NCI-H2107 (cell line): Measurements from ENCODE around the gene KLHL11.
"Not testable (repeated sequence)": the region's sequence is repeated elsewhere in the genome, so short reads cannot be mapped to it uniquely, and the experiment has no call there.

Experiments
- DNase-seq: peaks from one replicate; lab custom pipeline; 2025; lab: John Stamatoyannopoulos, UW

Gene KLHL11

DNA sequence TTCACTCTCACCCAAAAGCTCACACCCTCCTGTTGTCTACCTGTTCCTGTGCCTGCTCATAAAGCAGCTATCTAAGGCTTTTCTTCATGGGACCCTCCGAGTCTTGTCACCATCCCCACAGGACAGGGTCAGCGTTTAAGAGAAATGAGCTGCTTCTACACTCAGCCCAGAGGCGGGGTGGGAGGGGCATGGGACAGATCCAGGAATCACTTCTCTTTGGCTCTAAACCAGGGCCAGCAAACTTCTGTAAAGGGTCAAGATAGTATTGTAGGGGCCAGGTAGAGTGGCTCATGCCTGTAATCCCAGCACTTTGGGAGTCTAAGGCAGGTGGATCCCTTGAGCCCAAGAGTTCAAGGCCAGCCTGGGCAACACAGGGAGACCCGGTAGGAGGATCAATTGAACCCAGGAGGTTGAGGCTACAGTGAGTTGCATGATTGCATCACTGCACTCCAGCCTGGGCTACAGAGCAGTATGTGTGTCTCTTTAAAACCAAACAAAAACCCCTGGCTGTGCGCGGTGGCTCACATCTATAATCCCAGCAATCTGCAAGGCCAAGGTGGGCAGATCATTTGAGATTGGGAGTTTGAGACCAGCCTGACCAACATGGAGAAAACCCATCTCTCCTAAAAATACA, 23.2 kb upstream of the KLHL11 start:
- no peak for DNase-seq

DNA sequence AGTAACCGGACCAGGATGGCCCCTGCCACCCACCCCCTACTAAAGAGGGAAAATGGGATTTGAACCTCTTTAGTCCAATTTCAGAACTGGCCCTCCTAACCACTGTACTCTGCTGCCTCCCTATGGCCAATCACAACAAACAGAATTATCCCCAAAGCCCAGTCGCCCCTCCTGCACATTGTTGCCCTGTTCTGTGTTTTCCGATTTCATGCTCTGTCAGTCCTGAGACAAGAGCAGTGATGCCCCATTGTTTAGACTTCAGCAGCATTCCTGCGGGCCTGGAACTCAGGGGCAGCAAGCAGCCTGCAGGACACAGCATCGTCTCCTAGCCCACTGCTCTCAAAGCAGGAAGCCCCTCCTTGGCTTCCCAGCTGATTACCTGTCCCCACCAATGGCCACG, 20.5 kb upstream of the KLHL11 start:
- DNase-seq = no peak

DNA sequence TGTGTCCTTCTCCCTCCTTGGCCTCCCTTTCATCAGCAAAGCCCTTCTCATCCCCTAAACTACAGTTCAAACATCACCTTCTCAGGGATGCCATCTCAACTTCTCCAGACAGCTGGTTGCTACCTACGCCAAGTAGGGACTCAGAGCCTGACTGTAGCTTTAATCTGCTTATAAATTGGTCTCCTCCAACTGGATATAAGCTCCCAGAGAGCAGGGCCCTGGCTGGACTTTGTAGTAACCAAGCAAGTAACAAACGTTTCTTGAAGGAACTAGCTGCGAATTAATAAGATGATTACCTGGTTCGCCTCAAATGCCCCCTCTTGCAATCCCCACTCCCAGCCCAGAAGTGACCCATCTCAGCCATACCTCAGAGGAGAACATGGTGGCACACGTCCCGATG, 17.5 kb upstream of the KLHL11 start:
- no peak for DNase-seq

DNA sequence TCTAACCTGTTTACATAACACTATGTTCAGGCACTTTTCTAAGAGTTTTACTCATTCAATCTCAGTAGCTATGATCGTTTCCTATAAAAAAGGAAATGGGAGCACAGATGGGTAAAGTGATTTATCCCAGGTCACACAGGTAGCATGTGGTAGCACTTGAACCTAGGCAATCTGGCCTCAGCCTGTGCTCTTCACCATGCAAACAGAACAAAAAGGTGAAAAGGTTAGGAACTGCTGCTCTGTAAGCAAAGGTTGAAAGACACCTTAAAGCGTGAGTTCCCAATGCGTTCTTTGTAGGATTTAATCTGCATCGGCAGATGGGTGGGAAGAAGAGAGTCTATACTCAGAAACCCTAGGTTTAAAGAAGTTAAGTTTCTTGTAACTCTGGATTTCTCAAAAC, 14.9 kb upstream of the KLHL11 start:
- no peak for DNase-seq

DNA sequence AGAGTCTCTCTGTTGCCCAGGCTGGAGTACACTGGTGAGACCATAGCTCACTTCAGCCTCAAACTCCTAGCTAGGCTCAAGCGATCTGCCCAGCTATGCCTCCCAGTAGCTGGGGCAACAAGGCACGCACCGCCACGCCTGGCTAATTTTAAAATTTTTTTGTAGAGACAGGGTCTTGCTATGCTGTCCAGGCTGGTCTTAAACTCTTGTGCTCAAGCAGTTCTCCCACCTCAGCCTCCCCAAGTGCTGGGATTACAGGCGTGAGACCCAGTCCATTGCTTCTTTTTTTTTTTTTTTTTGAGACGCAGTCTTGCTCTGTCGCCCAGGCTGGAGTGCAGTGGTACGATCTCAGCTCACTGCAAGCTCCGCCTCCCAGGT, 9.1 kb upstream of the KLHL11 start:
- not testable (repeated sequence) for DNase-seq

DNA sequence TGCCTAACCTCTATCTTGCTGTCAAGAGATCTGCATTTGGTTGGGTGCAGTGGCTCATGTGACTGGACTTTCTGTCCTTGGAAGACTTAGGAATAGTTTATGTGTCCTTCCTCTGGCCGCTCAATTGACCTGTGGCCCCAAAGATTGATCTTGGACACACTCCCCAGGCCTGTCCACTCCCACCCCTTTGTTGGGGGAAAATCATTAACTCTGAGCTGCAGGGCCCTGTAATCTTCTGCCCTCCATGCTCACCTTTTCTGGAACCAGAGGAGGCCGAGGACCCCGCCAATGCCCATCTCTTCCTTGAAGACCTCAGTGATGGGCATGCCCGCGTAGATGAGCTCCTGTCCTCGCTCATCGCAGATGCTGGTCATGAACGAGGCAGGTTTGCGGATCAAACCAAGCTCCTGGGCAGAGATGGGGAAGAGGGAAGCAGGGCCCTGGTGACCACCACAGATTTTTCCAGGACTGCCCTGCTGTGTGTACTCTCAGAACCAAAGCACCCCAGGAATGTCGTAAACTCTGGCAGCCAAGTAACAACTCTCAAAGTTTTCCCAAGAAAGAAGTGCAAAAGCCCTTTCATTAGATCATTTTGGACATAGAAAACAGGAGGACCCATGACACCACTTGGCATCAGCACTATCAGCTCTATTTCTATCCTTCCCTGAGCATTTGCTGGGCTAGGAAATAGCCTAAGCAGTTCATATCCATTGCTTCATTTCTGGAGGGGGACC, 8.5 kb upstream of the KLHL11 start:
- no peak for DNase-seq

DNA sequence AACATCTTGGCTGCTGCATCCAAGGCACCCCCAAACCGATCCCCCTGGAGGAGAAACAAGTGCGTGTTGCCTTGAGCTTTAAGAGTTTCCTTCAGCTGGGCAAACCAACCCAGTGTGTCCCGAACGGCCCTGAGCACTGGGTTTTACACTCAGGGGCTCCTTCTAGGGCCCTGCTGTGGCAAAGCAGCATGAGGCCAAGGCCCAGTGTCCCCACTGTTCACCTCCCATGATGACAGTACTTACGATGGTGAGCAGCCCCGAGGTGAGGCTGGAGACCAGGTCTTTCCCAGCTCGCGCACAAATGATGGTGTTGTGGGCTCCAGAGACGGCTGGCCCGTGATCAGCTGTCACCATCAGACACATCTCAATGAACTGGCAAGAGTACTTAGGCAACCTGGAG, 6.6 kb upstream of the KLHL11 start:
- no peak for DNase-seq

DNA sequence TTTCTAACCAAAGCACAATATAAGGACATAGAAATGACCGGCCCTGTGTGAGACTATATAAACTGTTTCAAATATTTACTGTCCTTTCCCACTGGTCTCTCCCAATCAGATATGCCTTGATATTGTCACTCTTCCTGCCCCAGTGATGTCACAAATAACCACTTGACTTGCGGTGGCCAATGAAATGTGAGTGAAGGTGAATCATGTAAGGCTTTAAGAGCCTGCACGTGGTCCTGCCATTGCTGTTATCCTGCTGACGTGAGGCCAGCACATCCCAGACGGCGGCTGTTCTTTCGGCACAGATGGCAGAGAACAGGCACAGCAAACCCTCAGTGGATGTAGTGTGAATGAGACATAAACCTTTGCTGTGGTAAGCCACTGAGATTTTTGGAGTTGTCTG, 5.4 kb upstream of the KLHL11 start:
- no peak for DNase-seq

DNA sequence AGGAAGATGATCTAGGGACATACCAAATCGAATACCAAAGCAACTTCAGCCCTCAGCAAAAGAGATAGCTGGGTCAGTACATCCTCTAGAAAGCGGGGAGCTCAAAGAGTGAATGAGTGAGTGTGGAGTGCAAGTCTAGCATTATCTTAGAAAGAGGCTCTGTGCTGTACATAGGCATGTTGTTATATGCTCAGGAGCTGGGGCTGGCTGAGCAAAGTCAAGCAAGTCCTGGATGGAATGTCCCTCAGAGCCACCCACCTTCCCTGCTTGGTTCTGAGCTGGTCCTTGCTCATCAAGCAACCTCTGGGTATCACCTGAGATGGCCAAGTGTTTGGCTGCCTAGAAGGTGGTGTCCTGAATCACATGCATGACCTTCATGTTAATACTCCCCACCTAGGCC, 4.9 kb upstream of the KLHL11 start:
- no peak for DNase-seq

DNA sequence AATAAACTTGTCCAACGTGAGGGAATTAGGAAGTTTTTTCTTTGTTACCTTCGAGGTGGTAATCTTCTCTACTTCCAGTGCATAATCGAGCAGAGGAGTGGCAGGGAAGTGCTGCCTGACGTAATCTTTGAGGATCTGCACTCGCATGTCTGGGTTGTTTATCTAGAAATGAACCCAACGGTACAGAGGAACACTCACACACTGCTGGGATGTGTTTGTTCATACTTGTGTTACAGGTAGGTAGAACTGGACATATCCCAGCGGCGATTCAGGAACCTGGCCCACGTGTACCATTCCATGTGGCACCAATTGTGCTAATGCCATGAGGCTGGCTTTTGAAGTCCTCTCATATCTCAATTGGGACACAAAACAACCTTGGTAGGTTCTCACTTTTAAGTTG, 4.2 kb upstream of the KLHL11 start:
- no peak for DNase-seq

DNA sequence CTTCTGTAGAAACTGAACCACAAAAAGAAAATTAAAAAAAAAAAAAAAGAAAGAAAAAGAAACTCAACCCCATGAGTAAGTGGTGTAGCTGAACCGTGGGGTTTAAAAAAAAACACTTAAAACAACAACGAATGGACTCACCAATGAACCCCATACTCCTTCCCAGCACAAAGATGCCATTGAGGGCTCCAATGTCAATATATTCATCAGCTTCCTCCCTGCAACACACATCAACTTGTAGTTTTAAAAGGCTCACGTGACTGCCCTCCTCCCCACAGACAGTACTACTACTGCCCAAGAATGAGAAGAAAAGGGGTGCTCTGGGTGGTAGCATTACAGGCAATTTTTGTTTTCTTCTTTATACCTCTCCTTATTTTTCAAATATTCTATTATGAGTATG, 3.3 kb upstream of the KLHL11 start:
- no peak for DNase-seq

DNA sequence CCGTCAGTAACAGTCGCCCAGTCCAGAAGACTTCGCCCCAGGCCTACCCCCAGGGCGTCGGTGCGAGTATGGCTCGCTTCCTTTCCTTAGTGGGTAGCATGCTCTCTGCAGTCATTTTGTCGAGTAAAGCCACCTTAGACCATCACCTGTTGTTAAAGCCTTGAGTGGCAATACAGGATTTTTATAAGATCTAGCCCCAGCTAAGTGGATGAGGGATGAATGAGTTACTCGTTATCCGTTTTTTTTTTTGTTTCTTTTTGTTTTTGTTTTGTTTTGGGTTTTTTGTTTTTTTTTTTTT, 322 bp upstream of the KLHL11 start:
- no peak for DNase-seq

DNA sequence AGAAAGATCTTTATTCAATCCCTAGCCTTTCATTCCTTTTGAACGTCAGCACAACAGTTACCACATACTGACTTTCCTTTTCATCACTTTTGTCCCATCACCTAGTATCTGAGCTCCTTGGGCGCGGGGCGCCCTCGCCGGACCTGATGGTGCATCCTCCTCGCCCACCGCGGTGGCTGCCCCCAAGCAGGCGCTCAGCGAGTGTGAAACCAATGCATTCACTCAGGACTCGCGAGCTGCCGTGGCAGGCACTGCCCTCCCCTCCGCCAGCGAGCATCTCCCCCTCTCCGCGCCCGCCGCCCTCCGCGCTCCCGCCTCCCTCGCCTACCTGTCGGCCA, 756 bp downstream of the KLHL11 start:
- peak; percentile 18 for DNase-seq

DNA sequence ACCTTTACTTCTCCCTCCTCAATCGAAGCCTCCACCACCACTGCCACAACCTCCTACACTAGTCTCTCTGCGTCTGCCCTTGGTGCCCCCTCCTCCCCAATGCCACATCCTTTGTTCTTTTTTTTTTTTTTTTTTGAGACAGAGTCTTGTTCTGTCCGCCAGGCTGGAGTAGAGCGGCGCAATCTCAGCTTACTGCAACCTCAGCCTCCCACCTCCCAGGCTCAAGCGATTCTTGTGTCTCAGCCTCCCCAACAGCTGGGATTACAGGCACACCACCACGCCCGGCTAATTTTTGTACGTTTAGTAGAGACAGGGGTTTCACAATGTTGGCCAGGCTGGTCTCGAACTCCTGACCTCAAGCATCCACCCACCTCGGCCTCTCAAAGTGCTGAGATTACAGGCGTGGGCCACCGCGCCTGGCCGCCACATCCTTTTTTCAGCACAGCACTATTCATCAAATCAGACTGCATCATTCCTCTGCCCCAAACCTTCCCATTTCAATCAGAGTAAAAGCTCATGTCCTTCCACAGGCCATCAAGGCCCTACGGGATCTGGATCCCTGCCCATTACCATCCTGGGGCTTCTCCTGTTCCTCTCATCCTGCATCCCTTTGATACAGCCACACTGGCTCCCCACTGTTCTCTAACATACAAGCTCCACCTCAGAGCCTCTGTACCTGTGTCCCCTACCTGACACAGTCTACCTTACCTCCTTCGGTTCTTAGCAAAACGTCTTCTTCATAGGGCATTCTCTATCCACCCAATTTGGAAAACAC, 2.0 kb downstream of the KLHL11 start:
- DNase-seq = no peak

DNA sequence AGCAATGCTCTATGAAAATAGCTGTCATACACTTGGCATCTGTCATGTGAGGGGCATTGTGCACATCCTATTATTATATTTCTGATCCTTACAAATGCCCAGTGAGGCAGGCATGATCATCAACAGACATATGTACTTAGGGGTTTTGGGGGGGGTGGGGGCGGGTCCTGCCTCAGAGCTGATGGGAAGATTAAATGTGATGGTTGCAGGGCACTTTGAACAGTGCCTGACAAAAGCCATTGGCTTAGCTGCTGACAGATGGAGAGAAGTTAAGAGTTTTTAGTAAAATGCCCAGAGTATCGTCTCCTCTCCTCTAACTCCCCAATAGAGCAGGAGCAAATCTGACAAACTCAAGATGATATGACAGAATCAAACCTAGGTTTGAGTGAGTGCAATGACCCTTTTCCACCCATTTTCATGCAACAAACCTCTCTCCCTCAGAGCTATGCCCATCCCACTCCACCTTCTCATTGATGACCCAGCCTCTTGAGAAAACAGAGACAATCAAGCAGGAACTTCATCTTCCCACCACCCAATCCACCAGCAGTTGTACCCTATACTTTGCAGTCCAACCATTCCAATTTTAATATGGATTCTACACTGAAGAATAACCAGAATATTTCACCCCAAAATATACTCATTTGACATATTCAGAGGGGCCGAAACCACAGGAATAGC, 4.8 kb downstream of the KLHL11 start:
- DNase-seq = no peak

DNA sequence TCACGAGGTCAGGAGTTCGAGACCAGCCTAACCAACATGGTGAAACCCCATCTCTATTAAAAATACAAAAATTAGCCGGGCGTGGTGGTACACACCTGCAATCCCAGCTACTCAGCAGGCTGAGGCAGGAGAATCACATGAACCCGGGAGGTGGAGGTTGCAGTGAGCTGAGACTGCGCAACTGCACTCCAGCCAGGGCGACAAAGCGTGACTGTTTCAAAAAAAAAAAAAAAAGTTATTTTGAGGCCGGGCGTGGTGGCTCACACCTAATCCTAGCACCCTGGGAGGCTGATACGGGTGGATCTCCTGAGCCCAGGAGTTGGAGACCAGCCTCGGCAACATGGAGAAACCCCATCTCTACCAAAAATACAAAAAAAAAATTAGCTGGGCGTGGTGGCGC, 13.8 kb downstream of the KLHL11 start:
- not testable (repeated sequence) for DNase-seq

DNA sequence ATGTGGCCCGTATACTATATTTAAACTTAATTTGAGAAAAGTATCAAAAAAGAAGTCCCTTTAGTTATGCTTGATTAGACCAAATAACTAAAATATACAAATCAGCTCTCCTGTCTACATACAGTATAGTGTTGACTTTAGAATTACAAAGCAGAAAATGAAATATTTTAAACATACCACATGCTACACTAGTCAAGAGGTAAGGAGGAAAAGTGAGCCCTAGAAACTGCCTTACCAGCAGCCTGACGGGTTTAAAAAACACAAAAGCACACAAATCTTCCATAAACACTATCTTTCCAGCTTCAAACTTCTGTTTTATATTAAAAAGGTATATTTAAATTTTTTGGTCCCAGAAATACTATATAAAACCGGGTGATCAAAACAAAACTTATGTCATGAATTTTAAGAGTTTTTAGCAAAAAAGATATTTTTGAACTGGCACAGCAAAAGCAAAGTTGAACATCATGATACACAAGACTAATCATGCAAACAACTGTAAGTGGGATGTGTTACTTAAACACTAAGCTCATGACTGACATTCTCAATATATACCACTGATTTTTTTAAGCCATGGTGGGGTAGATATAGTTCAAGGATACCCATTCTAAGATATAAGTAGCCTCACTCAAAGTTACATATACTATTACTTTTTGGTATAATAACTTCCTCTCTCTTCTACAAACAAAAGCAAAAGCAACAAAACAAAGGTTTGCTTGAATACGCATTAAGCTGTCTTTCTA, 15.8 kb downstream of the KLHL11 start:
- no peak for DNase-seq

DNA sequence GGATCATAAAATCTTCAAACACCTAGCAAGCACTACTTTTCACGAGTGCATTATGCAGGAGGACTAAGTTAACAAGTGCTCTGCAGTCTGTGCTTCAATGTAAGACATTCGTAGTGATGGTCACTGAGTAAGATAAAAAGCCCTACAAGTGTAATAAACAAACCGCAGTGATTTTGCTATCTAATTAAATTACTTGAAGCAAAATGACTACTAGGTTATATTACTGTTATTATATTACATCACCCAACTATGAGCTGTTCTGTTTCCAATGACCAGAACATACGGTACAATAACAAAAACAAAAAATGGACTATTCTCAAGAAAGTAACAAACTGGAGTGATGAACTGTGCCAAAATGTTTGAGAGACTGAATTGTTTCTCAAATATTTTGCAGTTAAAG, 16.4 kb downstream of the KLHL11 start:
- no peak for DNase-seq

DNA sequence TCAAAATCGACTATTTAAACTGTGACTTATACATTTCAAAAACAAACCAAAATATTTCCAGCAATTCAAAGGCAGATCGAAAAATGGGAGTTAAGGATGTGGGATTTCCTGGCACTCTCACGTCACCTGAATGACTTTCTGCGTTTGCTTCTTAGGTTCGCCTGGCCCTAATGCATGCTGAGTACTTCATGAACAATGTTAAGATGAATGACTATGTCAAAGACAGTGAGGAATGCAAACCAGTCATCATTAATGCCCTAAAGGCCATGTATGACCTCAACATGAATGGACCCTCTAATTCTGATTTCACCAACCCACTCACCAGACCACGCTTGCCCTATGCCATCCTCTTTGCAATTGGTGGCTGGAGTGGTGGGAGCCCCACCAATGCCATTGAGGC, 20.3 kb downstream of the KLHL11 start:
- no peak for DNase-seq

DNA sequence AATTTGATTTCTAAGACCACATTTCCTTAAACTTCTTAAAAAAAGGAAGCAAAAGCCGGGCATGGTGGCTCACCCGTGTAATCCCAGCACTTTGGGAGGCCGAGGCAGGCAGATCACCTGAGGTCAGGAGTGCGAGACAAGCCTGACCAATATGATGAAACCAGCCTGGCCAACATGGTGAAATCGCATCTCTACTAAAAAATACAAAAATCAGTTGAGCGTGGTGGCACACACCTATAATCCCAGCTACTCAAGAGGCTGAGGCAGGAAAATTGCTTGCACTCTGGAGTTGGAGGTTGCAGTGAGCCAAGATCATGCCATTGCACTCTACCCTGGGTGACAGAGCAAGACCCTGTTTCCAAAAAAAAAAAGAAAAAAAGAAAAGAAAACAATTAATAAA, 24.4 kb downstream of the KLHL11 start:
- DNase-seq = not testable (repeated sequence)

DNA sequence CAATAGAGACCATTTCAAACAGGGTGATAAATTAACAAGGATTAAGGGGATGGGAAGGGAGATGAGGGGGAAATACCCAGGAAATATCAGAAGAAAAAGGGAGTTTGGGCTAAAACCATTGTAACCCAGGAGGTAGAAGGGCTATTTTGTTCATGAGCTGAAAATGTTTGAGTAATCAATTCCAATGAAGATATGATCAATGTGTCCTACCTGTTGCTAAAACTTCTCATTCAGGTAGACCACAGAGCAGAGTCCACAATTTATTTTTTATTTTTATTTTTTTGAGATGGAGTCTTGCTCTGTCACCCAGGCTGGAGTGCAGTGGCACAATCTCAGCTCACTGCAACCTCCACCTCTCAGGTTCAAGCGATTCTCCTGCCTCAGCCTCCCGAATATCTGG, 25.8 kb downstream of the KLHL11 start:
- DNase-seq = not testable (repeated sequence)

DNA sequence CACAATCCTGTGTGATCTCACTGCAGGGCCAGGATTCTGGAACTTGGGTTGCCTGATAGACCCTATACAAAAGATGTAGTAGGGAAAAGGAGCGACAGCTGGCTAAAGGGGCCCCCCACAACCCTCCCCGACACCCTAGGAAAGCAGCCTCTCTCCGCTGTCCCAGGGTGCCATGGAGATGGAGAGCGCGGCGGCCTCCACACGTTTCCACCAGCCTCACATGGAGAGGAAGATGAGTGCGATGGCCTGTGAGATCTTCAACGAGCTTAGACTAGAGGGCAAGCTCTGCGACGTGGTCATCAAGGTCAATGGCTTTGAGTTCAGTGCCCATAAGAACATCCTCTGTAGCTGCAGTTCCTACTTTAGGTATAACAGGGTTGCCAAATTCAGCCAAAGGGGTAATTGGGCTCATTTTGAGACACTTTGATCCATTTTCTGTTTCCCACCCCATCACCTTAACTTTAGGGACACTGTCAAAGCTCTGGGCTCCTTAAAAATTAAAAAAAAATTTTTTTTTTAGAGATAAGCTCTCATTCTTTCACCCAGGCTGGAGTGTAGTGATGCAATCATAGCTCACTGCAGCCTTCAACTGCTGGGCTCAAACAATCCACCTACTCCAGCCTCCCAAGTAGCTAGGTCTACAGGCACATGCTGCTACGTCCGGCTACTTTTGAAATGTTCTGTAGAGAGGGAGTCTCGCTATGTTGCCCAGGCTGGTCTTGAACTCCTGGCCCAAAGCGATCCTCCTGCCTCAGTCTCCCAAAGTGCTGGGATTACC, 27.3 kb downstream of the KLHL11 start, which contains the start of gene KLHL10:
TSS of gene KLHL10 (plus strand) at position 65 of the 778 bp plus-strand sequence. CDS start at position 173, 108 bp downstream.
- DNase-seq = no peak
